Measurements from ENCODE around the gene BRD3.
"Not testable (repeated sequence)": the region's sequence is repeated elsewhere in the genome, so short reads cannot be mapped to it uniquely, and the experiment has no call there.

Gene BRD3

DNA sequence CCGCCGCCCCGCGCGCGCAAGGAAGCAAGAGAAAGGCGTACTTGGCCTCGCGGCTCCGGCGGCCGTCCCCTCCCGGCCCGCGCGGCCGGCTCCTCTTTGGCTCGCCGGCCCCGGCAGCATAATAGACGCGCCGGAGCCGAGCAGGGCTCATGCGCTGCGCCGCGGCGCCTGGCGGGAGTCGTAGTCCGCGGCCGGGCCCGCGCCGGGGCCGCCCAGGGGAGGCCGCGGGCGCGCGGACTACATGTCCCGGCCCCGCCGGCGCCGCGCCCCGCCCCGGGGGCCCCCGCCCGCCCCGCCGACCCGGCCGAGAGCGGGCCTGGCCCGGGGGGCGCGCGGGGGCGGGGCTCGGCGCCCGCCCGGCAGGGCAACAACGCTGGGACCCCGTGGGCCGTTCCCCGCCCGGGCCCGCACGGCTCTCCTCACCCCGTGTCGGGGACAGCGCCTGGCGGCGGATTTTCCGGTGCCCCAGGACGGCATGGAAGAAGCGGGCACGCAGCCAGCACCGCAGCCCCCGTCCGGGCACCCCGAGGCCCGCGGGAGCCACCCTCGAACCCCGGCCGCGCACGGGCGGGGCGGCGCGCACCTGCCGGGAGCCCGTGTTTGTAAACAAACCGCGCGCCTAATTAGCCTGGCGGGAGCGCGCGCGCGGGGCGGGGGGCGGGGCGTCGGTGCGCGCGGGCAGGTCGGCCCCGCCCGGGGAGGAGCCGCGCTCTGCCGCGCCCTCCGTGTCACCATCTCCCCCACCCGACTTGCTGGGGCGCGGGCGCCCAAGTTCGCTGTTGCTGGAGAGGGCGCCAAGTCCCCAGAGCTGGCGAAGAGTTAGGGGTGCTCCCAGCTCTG, at the start of gene BRD3:
TSS of gene BRD3 (minus strand) at position 123 of the 840 bp plus-strand sequence. CDS start 14,549 bp downstream, outside the sequence.
- DNase-seq, result peak; percentile 94

DNA sequence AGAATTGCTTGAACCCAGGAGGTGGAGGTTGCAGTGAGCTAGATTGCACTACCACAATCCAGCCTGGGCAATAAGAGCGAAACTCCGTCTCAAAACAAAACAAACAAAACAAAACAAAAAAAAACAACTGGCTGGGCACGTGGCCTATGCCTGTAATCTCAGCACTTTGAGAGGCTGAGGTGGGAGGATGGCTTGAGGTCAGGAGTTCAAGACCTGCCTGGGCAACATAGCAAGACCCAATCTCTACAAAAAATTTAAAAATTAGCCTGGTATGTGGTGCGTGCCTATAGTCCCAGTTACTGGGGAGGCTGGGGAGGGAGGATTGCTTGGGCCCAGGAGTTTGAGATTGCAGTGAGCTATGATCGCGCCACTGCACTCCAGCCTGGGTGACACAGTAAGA, 44.7 kb upstream of the BRD3 start:
- DNase-seq, result no peak

DNA sequence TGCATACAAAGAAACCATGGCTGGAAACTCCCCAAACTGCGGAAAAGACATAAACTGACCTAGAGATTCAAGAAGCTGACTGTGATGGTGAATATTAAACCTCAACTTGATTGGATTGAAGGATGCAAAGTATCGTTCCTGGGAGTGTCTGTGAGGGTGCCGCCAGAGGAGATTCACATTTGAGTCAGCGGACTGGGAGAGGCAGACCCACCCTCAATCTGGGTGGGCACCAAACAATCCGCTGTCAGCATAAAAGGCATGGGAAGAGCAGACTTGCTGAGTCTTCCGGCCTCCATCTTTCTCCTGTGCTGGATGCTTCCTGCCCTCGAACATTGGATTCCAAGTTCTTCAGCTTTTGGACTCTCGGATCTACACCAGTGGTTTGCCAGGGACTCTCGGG, 43.2 kb upstream of the BRD3 start:
- no peak for DNase-seq

DNA sequence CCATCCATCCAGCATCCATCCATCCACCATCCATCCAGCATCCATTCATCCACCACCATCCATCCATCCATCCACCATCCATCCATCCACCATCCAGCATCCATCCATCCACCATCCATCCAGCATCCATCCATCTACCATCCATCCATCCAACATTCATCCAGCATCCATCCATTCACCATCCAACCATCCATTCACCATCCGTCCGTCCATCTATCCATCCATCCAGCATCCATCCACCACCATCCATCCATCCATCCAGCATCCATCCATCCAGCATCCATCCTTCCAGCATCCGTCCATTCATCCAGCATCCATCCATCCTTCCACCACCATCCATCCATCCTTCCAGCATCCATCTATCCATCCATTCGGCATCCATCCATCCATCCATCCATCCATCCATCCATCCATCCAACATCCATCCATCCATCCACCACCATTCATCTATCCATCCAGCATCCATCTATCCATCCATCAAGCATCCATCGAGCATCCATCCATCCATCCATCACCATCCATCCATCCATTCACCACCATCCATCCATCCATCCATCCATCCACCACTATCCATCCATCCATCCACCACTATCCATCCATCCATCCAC, 35.7 kb upstream of the BRD3 start:
- DNase-seq, result no peak

DNA sequence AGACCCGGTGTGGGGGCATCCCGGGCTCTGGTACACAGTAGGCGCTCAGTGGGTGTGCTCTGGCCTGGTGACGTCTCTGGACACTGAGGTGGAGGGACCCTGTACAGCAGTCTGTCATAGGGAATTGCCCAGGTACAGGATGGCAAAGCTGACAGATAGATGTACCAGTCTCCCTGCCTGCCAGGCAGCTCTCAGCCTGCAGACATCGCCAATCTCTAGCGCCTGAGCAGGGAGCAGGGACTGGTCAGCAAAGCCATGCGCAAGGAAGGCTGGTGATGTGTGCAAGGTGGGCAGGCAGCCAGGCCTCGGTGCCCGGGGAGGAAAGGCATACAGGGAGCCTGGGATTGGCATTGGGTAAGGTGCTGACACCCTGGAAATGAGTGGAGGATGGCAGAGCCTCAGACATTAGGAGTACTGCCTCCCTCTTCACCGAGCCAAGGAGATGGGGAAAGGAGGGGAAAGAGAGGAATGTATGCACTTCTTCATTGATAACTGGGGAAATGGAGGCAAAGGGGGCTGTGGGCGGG, 33.9 kb upstream of the BRD3 start:
- DNase-seq, result no peak

DNA sequence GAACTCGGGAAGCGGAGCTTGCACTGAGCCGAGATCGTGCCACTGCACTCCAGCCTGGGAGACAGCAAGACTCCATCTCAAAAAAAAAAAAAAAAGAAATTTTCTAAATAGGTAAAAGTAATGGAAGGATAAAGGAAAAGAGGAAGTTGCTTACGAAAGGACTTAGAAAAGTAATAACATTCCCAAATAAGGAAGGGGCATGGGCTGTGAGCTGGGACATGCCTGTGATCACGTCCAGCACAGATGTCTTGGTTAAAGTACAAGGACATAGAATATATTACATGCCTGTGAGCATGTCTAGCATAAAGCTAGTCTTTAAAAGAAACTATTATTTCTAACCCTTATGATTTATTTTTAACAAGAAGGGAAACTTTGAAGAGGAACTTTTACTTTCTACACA, 33.3 kb upstream of the BRD3 start:
- DNase-seq, result not testable (repeated sequence)

DNA sequence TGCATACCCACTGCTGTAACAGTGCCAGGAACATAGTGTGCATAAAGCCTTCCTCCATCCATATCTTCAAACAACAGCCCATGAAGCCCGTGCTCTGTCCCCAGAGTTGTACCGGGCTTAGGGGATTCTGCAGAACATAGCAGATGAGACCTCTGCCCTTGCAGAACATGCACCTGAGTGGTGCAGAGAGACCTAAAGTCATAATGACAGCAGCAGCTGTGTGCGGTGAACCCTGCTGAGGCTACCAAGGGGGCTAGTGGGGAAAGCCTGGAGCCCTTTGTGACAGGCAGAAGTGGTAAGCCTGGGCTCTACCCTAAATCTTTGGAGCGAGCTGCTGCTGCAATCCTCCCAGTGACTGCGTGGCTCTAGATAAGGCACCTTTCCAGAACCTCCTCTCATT, 32.2 kb upstream of the BRD3 start:
- DNase-seq, result peak; percentile 75

DNA sequence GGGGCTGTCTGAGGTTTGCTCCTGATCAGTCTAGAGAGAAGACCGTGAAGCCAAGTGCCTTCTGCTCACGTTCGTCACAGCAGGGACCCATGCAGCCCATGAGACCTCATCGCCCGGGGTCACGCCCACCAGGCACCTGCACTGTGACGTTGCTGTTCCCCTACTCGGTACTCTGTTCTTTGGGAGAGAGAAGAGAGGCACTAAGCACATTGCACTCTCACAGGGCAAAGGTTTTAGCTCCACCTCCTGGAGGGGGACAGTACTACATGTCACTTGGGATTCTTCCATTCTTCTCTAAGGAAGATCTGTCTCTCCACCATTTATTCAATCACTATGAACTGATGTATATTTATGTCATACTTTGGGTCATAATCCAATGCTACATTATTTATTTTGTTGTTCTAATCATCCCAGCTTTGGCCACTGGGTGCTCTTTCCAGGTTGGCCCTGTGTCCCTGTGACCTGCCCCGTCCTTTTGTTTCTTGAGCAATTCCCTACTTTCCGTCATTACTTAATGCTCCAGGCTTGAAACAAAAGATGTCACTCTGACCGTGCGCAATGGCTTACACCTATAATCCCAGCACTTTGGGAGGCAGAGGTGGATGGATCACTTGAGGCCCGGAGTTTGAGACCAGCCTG, 31.4 kb upstream of the BRD3 start:
- DNase-seq, result no peak

DNA sequence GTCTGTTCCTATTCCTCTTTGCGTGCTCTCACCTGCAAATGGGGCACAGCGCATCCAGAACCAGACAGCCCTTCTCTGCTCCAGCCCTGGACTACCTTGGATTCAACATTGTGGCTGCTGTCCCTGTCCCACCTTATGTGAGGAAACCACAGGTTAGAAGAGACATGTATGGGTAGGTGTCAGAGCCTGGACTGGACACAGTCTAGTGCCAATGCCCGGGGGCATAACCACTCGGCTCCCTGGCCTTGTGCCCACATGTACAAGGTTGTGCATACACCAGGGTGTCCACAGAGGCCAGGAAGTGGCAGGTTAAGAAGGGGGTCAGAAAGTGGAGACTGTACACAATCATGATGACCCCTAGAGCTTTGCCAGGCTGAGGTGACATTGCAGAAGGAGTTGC, 22.1 kb upstream of the BRD3 start:
- no peak for DNase-seq

DNA sequence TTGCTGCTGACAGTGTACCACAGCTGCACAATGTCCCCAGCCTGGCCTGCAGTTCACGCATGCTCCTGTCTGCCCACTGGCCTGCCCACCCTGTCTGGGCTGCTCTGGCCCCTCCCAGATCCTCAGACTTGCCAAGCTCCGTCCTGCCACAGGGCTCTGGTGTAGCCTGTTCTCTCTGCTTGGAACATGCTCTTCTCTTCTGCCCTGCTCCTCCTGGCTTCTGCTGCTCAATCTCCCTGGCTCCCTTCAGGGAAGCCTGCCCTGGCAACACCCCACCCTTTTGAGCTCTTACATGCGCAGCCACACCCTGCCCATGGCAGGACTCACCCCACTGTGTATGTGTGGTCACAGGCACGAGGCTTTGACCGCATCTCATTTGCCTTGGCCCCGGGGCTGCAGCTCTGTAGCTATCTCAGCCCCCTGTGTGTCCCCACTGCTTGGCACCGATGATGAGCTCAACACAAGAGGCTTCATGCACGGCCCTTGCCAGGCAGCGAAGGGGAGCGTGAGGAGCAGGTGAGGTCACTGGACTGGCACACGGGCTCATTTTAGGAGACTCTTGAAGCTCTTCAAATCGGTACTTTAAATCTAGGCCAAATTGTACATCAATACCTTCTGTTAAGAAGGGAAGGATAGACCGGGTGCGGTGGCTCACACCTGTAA, 20.4 kb upstream of the BRD3 start:
- DNase-seq, result no peak

DNA sequence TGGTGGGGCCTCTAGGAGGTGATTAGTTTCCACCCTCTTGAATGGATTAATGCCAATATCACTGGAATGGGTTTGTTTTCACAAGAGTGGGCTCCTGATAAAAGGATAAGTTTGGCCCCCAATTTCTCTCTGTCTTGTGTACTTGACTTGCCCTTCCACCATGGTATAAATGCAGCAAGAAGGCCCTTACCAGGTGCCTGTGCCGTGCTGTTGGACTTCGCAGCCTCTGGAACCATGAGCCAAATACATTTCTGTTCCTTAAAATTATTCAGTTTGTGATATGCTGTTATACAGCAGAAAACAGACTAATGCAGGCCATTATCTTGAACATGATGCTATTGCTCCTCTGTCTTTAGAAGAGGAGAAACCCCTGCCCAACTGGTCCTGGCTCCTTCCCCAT, 17.8 kb upstream of the BRD3 start:
- DNase-seq, result no peak

DNA sequence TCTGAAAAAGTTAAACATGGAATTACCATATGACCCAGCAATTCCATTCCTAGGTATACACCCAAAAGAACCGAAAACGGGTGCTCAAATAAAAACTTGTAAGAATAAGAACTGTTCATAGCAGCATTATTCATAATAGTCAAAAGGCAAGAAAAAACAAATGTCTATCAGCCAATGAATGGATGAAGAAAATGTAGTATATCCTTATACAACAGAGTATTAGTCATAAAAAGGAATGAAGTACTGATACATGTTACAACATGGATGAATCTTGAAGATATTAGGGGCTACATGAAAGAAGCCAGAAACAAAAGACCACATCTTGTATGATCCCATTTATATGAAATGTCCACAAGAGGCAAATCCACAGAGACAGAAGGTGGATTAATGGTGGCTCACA, 15.6 kb upstream of the BRD3 start:
- DNase-seq, result no peak

DNA sequence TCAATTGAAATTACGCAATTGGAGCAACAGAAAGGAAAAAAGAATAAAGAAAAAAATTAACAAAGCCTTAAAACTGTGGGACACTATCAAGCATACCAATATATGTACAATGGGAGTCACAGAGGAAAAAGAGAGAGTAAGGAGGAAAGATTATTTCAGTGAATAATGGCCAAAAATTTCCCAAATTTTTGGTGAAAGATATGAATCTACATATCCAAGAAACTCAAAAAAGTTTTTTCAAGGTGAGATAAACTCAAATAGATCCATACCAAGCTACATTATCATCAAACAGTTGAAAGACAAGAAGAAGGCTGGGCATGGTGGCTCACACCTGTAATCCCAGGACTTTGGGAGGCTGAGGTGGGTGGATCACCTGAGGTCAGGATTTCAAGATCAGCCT, 8.8 kb upstream of the BRD3 start:
- DNase-seq, result no peak

DNA sequence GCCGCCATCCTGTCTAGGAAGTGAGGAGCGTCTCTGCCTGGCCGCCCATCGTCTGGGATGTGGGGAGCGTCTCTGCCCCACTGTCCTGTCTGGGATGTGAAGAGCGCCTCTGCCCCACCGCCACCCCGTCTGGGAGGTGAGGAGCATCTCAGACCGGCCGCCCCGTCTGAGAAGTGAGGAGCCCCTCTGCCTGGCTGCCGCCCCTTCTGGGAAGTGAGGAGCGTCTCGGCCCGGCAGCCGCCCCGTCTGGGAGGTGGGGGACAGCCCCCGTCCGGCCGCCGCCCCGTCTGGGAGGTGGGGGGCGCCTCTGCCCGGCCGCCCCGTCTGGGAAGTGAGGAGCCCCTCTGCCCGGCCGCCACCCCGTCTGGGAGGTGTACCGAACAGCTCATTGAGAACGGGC, 7.9 kb upstream of the BRD3 start:
- DNase-seq, result not testable (repeated sequence)

DNA sequence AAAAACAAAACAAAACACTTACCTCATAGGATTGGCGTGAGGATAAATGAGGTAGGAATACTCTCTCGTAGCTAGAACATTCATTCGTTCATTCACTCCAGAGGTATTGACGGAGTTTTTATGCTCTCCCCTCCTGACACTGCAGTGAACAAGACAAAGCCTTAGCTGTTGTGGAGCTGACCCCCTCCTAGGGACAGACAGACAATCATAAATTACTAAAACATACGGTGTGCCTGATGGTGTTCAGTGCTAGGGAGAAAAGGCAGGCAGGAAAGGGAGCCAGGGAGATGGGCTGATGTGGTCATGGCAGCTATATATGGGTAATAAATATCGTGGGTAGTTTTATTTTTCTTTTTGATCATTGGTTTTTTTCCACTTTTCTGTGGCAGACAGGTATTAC, 5.7 kb upstream of the BRD3 start:
- no peak for DNase-seq

DNA sequence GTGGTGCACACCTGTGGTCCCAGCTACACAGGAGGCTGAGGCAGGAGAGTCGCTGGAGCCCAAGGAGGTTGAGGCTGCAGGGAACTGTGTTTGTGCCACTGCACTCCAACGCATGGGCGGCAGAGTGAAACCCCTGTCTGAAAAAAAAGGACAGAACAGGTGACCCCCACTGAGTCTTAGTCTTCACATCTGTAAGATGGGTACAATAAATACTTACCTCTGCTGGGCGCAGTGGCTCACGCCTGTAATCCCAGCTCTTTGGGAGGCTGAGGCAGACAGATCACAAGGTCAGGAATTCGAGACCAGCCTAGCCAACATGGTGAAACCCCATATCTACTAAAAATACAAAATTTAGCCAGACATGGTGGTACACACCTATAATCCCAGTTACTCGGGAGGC, 4.9 kb upstream of the BRD3 start:
- DNase-seq, result not testable (repeated sequence)

DNA sequence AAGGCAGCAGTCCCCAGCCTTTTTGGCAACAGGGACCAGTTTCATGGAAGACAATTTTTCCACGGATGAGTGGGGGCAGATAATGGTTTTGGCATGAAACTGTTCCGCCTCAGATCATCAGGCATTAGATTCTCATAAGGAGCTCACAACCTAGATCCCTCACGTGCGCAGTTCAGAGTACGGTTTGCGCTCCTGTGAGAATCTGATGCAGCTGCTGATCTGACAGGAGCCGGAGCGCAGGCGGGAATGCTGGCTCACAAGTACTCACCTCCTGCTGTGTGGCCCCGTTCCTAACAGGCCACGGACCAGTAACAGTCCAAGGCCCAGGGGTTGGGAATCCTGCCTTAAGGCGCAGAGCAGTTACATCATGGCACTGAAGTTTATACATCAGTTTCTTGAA, 3.3 kb upstream of the BRD3 start:
- no peak for DNase-seq

DNA sequence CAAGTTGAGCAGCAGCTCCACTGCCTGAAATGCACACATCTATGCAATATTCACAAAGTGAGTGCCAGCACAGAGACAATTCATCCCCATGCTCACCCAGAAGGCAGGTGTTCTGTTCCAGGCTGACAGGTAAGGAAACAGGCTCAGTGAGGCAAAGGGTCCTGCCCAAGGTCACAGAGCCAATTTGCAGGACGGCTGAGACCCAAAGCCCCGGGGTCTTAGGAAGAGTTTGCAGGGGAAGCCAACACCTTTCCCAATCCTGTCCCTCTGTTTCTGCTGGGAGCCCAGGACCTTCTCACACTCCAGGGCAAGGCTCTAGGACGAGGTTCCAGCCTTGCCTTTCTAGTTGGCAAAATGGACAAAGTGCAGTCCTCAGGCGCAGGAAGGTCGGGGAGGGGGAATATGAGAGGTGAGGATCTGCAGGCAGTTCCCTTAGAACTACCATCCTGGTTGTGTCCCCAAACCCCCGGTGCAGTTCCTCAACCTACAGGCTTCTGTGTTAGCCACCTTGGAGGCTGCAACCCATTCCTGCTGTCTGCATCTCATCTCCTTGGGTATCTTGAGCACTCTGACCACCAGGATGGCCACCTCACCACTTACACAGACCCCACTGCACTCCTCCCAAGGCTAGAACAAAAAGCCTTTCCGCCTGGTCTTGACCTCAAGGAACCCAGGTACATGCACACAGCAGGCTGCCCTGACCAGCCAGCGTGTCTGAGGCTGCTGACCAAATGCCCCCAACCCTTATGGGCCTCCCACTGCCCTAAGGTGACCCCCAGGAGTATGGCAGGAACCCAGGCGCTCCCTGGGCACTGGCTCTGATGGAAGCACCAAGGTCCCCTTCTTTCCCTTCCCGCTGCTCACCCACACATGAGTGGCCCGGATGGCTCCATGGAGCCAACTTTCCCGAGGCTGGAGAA, 1.9 kb upstream of the BRD3 start:
- DNase-seq, result no peak

DNA sequence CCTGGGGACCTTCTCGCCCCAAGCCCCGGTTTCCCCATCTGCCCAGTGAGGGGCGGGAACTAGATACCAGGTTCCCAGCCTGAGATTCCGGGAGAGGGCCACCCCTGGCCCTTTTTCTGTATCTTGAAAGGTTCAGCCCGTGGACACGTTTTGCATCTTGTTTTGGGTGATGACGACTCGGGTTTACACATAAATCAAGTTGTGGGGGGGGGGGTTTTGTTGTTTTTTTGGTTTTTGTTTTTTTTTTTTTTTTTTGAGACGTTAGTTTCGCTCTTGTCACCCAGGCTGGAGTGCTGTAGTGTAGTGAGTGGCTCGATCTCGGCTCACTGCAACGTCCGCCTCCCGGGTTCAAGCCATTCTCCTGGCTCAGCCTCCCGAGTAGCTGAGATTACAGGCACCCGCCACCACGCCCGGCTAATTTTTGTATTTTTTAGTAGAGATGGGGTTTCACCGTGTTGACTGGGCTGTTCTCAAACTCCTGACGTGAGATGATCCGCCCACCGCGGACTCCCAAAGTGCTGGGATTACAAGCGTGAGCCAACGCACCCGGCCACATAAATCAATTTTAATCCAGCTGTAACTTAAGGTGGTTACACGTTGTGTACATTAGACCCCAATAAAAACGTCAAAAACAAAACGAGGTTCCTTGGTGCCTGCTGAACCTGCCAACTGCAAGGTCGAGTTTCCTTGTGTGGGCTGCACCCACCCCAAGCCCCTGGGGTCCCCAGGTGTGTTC, 1.1 kb upstream of the BRD3 start:
- DNase-seq, result no peak

DNA sequence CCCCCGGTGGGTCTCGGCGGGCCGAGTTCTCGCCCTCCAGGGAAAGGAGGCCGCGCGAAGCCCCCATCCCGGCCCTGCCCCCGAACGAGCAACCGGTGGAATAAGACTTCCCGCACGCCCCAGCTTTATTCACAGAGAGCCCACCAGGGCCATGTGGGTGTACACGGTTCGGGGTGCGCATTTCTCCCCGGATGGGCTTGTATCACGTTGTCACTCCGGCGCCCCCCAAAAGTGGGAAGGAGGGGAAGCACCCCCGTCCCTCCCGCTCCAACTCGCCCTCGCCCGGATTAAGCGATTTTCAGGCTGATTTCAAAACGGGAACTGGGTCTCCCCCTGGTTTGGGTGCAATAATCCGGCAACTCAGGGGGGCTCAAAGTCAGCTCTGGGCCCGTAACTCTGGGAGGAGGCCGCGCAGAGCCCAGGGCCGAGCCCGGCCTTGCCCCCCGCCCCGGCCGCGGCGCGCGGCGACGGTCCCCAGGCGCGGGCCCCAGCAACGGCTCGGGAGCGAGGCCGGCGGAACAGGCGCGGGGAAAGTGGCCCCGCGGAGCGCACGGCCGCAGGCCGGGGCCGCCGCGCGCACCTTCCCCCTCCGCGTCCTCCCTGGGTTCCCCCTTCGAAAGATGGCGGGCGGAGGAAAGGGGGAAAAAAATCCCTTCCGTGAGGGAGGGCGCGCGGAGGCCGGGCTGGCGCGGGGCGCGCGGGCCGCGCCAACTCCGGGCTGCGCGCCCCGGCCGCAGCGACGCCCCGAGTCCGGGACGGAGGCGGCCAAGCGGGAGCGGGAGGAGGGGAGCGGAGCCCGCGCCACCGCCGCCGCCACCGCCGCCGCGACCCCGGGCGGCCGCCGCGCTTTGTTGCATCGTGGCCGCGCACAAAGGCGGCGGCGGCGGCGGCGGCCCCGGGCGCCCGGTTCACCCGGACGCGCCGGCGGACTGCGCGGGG, 644 bp downstream of the BRD3 start:
- DNase-seq, result peak; percentile 64

Data from eye (tissue), 1 donor.